MCF 10A (cell line): ENCODE results near the gene NDUFS8. TPM values are rescaled to one million over a fixed set of nuclear protein-coding genes. Genes with fewer than 3 reads are reported as not detected.

Experiments used
- BruUV-seq: library from RNA; stranded (reverse); fragments of 400-500 nt; replicated peaks from 2 replicates; lab custom pipeline; 2021; lab: Mats Ljungman, UMichigan
- CTCF ChIA-PET: fragments of 300-600 bp; sonication (Branson Sonifier 250); formaldehyde crosslinking; extraction: SDS; loops from one replicate; lab custom pipeline; 2021; ENCODE audit warnings: antibody characterized with exemption, inconsistent platforms; lab: Yijun Ruan, JAX
- POLR2A ChIA-PET: fragments of 300-600, 350-650 bp; sonication (Branson Sonifier 250); formaldehyde crosslinking; extraction: SDS; loops from one replicate; lab custom pipeline; 2020; ENCODE audit warnings: antibody characterized with exemption, inconsistent platforms; lab: Yijun Ruan, JAX
- DNase-seq: peaks from one replicate; pipeline ENCODE4 v3.0.0-alpha.2; 2018; ENCODE audit not compliant: unreplicated experiment
- H3K27ac Mint-ChIP-seq: one replicate; pipeline ENCODE4 v1.8.0; 2022; ENCODE audit warnings: mild to moderate bottlenecking, low read depth, mixed read lengths; ENCODE audit not compliant: unreplicated experiment
- H3K27me3 Mint-ChIP-seq: one replicate; pipeline ENCODE4 v1.8.0; 2022; ENCODE audit warnings: mixed read lengths; ENCODE audit not compliant: insufficient read depth, unreplicated experiment
- H3K36me3 Mint-ChIP-seq: one replicate; pipeline ENCODE4 v1.8.0; 2022; ENCODE audit warnings: mild to moderate bottlenecking, moderate library complexity, mixed read lengths; ENCODE audit not compliant: insufficient read depth, unreplicated experiment
- H3K4me1 Mint-ChIP-seq: one replicate; pipeline ENCODE4 v1.8.0; 2022; ENCODE audit warnings: mixed read lengths; ENCODE audit not compliant: insufficient read depth, unreplicated experiment
- H3K4me3 Mint-ChIP-seq: one replicate; pipeline ENCODE4 v1.8.0; 2022; ENCODE audit warnings: mild to moderate bottlenecking, moderate library complexity, mixed read lengths; ENCODE audit not compliant: unreplicated experiment
- H3K9me3 Mint-ChIP-seq: one replicate; pipeline ENCODE4 v1.8.0; 2022; ENCODE audit warnings: mixed read lengths; ENCODE audit not compliant: unreplicated experiment
- intact Hi-C: fragments of 100-400 bp; cut with micrococcal nuclease; formaldehyde crosslinking; loops from 2 replicates; pipeline ENCODE4 v1.14.1; 2022
- total RNA-seq: library from RNA; stranded (reverse); gene quantifications from 2 replicates; pipeline ENCODE4 v1.2.3, GENCODE V29; 2022
- TF ChIP-seq, protein P1 (sequence below): fragments of 200-600 bp; IDR thresholded peaks from one replicate; pipeline ENCODE4 v1.8.0; 2022; ENCODE audit warnings: antibody characterized with exemption, mild to moderate bottlenecking; ENCODE audit not compliant: unreplicated experiment

NDUFS8 gene
- total RNA-seq, 1 experiment from 2014 or later, result 211 TPM

GRCh38 chr11:68012843-68013610, 17.5 kb upstream of the NDUFS8 start:
- intact Hi-C loops, result no loop called here
- H3K4me3 Mint-ChIP-seq, result peak overlapping the region; percentile 88
- peaks cover 76% of the 10 kb centered on the region for H3K4me1 Mint-ChIP-seq
- ChIA-PET CTCF (interaction anchor here (0.7 to 1.2 kb wide), 2 partner anchors 16 to 83 kb away, joined by 3 read pairs; no protein-coding TSS in a partner anchor), POLR2A (interaction anchor here (0.6 to 4.9 kb wide), 11 partner anchors 10 to 308 kb away, joined by 3 to 59 read pairs (median 4); partner anchors contain the start of gene NDUFS8)
- TF ChIP-seq, protein P1, sequence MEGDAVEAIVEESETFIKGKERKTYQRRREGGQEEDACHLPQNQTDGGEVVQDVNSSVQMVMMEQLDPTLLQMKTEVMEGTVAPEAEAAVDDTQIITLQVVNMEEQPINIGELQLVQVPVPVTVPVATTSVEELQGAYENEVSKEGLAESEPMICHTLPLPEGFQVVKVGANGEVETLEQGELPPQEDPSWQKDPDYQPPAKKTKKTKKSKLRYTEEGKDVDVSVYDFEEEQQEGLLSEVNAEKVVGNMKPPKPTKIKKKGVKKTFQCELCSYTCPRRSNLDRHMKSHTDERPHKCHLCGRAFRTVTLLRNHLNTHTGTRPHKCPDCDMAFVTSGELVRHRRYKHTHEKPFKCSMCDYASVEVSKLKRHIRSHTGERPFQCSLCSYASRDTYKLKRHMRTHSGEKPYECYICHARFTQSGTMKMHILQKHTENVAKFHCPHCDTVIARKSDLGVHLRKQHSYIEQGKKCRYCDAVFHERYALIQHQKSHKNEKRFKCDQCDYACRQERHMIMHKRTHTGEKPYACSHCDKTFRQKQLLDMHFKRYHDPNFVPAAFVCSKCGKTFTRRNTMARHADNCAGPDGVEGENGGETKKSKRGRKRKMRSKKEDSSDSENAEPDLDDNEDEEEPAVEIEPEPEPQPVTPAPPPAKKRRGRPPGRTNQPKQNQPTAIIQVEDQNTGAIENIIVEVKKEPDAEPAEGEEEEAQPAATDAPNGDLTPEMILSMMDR, result no peak
- peak; percentile 95 for DNase-seq
- no peaks in the 10 kb centered on the region for H3K9me3 Mint-ChIP-seq
- H3K27me3 Mint-ChIP-seq, result no peaks in the 10 kb centered on the region
- peaks cover 29% of the 10 kb centered on the region for H3K36me3 Mint-ChIP-seq
- TSS peak; percentile 72 for BruUV-seq
- H3K27ac Mint-ChIP-seq, result peak overlapping the region; percentile 89

GRCh38 chr11:68013611-68014156, 16.8 kb upstream of the NDUFS8 start:
- BruUV-seq, result TSS peak; percentile 16
- peaks cover 30% of the 10 kb centered on the region for H3K36me3 Mint-ChIP-seq

GRCh38 chr11:68014157-68014946, 16.1 kb upstream of the NDUFS8 start:
- POLR2A ChIA-PET, result interaction anchor here (0.6 to 4.9 kb wide), 15 partner anchors 8 to 300 kb away, joined by 3 to 59 read pairs (median 4); partner anchors contain the start of genes C11orf24, NDUFS8, TCIRG1 and UNC93B1
- Mint-ChIP-seq H3K9me3 (no peaks in the 10 kb centered on the region), H3K27me3 (no peaks in the 10 kb centered on the region), H3K27ac (peak overlapping the region; percentile 89), H3K4me3 (peak overlapping the region; percentile 88), H3K4me1 (peaks cover 73% of the 10 kb centered on the region), H3K36me3 (peaks cover 36% of the 10 kb centered on the region)
- BruUV-seq, result no TSS peak
- peak; percentile 98 for DNase-seq
- intact Hi-C loops, result loop anchor here (1.0 kb wide), 1 partner anchor 14 kb away; no protein-coding TSS in a partner anchor
- CTCF ChIA-PET, result interaction anchor here (0.7 to 1.2 kb wide), 3 partner anchors 15 to 283 kb away, joined by 3 read pairs; no protein-coding TSS in a partner anchor
- TF ChIP-seq, protein P1, result no peak

More at GRCh38 chr11:68013611-68014156, 16.8 kb upstream of the NDUFS8 start:
- Mint-ChIP-seq H3K27ac (peak overlapping the region; percentile 89), H3K4me1 (peaks cover 79% of the 10 kb centered on the region), H3K4me3 (peak overlapping the region; percentile 88), H3K27me3 (no peaks in the 10 kb centered on the region), H3K9me3 (no peaks in the 10 kb centered on the region)
- intact Hi-C loops, result loop anchor here (1.0 kb wide), 1 partner anchor 15 kb away; no protein-coding TSS in a partner anchor
- no peak for DNase-seq
- TF ChIP-seq, protein P1, result no peak
- POLR2A ChIA-PET, result interaction anchor here (0.9 to 4.9 kb wide), 15 partner anchors 8 to 301 kb away, joined by 3 to 59 read pairs (median 5); partner anchors contain the start of genes C11orf24, NDUFS8 and TCIRG1
- CTCF ChIA-PET, result interaction anchor here (0.7 to 1.2 kb wide), 2 partner anchors 15 to 76 kb away, joined by 3 read pairs; no protein-coding TSS in a partner anchor
